GM04504 (cell line): ENCODE results near the gene LETMD1.
"Not testable (repeated sequence)": the region's sequence is repeated elsewhere in the genome, so short reads cannot be mapped to it uniquely, and the experiment has no call there.

ENCODE experiments used
- DNase-seq: peaks from one replicate; pipeline ENCODE4 v3.0.0-alpha.2; 2012; ENCODE audit warnings: low read depth

The LETMD1 gene

DNA sequence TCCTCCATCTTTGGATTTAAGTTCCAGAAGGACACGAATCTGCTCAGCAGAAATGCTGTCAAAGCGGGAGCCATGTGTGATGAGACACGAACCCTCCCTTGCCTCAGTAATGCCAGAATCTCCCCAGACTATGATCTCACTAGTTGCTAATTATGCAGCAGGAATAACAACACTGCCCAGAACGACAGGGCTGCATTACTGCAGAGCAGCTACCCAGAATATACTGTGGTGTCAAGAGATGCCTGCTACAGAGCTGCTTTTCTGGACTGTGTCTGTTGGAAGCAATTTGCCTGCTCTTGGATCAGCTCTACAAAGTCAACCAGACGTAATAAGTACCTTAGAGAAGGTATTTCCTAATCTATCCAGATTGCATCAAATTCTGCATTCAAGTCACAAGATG lies 29.8 kb downstream of the LETMD1 start:
- DNase-seq: no peak

DNA sequence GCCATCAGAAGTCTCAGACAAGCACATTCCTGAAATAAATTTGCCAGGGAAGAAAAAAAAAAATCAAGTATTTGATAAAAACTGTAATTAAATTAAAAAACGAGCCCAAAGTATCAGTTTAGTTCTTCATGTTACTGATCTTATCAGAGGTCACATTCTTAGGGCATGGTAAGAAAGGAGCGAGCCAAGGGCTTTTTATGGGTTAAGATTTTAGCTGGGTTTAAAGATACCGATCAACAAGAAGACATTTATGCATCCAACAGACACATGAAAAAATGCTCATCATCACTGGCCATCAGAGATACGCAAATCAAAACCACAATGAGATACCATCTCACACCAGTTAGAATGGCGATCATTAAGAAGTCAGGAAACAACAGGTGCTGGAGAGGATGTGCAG lies 30.2 kb downstream of the LETMD1 start:
- not testable (repeated sequence) for DNase-seq

DNA sequence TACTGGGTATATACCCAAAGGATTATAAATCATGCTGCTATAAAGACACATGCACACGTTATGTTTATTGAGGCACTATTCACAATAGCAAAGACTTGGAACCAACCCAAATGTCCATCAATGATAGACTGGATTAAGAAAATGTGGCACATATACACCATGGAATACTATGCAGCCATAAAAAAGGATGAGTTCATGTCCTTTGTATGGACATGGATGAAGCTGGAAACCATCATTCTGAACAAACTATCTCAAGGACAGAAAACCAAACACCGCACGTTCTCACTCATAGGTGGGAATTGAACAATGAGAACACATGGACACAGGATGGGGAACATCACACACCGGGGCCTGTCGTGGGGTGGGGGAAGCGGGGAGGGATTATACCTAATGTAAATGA lies 30.7 kb downstream of the LETMD1 start:
- not testable (repeated sequence) for DNase-seq

GRCh38 chr12:51080136-51080535 lies 32.0 kb downstream of the LETMD1 start:
- no peak for DNase-seq

DNA sequence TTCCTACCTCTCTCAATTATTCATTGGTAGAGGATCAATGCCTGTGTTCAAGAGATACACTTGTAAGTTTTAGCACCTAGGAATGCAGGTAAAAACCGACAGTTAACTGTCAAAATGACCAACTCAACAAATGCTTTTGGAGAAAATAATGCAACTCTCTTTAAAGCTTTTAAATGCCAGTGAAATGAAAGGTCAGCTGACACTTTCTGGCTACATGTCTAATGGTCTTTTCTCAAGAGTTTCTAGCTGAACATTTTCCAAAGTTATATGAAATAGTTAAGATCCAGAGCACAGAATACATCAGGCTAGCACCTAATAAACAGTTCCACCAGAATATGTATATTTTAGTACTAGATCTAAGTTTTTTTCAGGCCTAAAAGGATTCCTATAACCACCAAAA lies 33.3 kb downstream of the LETMD1 start:
- DNase-seq: no peak

DNA sequence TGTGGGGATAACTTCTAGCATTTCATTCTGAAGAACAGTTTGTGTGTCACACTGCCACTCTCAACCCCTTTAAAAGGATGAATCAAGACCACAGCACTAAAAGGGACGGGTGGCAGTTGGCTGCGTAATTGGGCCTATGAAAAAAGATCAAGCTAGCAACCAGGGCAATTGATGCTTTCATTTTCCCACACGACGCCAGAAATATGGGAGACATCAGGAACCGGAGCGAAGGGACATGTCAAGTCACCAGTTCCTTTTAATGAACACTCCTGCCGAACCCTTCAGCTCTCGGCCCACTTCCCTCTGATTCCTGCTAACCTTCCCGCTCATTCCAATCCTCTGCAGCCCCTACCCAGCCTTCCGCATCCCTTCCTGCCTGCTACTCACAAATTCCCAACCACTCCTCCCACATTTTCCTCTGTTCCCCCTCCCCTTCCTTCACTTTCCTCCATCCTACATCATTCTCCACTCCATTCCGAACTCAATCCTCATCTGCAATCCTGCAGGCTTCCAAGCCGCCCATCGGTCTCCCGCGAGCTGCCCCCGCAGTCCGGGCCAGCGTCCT lies 34.5 kb downstream of the LETMD1 start:
- DNase-seq: no peak

DNA sequence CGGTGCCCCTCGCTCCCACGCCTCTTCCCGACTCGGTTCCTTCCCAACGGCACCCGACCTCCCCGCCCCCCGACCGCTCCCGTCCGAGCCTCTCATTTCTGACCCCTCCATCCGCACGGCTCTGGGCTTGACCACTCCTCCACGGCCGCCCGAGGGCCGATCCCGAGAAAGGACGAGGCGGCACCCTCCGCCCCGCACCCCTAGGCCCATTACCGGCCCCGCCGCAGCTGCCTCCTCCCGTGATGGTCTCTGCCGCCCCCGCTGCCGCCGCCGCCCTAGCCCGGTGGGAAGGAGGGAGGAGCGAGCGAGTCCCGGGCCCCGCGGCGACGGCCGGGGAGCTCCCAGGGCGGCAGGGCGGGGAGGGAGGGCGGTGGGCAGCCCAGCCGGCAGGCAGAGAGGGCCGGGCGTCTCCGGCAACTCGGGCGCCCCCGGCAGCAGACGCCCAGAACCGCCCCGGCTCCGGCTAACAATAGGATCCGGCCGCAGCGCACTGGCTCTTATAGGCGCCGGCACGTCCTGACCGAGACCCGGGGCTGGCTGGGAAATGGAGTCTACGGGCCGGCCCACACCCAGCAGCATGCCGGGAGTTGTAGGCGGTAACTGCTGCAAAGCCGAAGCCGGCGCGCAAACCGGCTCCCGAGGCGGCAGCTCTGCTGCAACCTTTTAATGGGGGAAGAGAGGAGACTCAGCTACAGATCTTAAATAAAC lies 35.2 kb downstream of the LETMD1 start, which contains the start of gene CSRNP2:
TSS of gene CSRNP2 (minus strand) at position 471 of the 708 bp plus-strand sequence. CDS start 7,035 bp downstream, outside the sequence.
- DNase-seq: peak; percentile 90

GRCh38 chr12:51085757-51086156 lies 37.6 kb downstream of the LETMD1 start:
- DNase-seq: no peak

DNA sequence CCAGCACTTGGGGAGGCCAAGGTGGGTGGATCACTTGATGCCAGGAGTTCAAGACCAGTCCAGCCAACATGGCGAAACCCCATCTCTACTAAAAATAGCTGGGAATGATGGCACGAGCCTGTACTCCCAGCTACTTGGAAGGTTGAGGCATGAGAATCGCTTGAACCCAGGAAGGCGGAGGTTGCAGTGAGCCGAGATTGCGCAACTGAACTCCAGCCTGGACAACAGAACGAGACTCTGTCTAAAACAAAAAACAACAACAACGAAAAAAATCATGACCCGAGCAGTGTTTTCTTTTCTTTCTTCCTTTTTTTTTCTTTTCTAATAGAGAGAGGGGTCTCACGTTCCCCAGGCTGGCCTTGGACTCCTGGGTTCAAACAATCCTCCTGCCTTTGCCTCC lies 38.8 kb downstream of the LETMD1 start:
- DNase-seq: no peak

DNA sequence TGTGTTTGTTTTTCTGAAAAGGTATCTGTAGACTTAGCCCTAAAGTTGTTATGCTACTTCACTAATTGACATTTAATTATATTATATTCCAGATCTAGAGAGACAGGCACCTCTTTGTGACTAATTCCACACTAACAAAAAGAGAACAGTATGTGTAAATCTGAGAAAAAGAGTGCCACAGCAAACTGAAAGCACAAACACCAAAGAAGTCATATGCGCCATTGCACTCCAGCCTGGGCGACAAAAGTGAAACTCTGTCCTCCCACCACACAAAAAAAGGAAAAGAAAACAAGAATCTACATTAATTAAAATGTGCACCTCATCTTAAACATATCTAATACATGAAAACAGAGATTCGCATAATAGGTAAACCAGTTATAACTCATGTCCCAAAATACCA lies 39.7 kb downstream of the LETMD1 start:
- no peak for DNase-seq

DNA sequence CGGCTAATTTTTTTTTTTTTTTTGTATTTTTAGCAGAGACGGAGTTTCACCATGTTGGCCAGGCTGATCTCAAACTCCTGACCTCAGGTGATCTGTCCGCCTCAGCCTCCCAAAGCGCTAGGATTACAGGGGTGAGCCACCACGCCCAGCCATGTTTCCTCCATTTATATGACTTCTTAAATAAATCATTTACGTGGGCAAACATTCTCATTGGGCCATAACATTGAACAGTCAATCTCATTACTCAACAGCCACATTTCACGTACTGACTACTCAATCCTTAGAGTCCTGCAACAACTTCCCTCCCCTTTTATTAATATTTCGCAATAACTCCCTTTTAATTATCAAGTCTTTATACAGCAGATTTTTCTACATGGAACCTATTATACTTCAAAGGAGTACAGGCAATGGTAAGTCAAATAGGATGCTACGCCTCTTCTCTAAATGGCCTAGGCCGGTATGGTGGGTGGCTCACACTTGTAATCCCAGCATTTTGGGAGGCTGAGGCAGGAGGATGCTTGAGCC lies 42.6 kb downstream of the LETMD1 start:
- no peak for DNase-seq

DNA sequence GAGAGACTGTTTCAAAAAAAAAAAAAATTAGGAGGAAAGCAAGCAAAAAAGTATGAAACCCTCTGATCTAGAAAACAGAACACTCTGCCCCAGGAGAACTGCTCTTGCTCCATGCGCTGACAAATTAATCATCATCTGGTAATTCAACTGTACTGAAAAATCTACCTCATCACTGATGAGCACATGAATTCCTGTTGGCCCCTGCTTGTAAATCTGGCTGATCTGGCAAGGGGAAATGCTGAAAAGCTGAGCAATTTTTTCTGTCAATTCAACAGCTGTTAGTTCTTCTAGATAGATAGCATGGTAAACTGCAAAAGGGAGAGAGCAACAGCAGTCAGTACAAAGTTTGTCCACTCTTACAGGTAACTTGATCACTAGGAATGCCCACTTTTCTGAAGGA lies 50.5 kb downstream of the LETMD1 start:
- DNase-seq: peak; percentile 19

GRCh38 chr12:51103977-51104376 lies 55.9 kb downstream of the LETMD1 start:
- no peak for DNase-seq

- no peak for DNase-seq
Measured at GRCh38 chr12:51108136-51108535, 60.0 kb downstream of the LETMD1 start.
